Measurements from ENCODE around the gene CDKL5.
"Not testable (repeated sequence)": the region's sequence is repeated elsewhere in the genome, so short reads cannot be mapped to it uniquely, and the experiment has no call there.

CDKL5 gene

GRCh38 chrX:18579495-18579894, 154.1 kb downstream of the CDKL5 start:
- H3K27me3 ChIP-seq (ENCODE audit: control insufficient read depth, insufficient read depth, low read length) = no peaks in the 10 kb centered on the region
- H3K9ac ChIP-seq (ENCODE audit: low read length) = no peak overlapping the region
- H3K4me3 ChIP-seq (ENCODE audit: low read length) = no peak overlapping the region
- H3K4me1 ChIP-seq (ENCODE audit: control insufficient read depth, insufficient read depth, low read length) = no peaks in the 10 kb centered on the region
- no peaks in the 10 kb centered on the region for H3K9me3 ChIP-seq (ENCODE audit: control insufficient read depth, low read length)
- H3K36me3 ChIP-seq (ENCODE audit: control insufficient read depth, insufficient read depth, low read length) = no peaks in the 10 kb centered on the region

DNA sequence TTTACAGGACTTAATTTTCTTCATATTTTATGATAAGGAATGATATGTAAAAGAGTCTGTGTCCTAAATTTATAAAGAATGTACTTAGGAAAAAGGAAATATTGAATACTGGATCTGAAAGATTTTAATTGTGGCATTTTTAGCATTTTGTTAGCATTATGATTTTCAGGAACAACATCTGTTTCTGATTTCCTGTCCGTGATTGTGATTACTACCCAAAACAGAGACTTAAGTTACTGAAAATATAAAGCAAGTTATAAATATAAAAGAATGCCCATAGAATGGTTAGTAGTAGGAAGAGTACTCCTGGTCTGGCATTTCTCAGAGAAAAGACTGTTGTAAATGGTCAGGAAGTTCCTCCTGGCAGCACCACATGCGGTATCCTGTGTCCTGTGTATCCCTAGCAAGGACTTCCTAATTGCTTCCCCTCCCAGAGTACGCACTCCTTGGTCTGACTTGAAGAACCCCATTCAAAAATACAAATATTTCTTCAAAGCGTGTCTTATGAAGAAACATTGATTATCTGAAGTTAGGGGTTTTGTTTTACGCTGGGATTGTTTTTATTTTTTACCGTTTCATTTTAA, 157.6 kb downstream of the CDKL5 start:
- Histone ChIP-seq H3K9ac (ENCODE audit: low read length) (no peak overlapping the region), H3K4me1 (ENCODE audit: control insufficient read depth, insufficient read depth, low read length) (no peaks in the 10 kb centered on the region), H3K27me3 (ENCODE audit: control insufficient read depth, insufficient read depth, low read length) (no peaks in the 10 kb centered on the region), H3K9me3 (ENCODE audit: control insufficient read depth, low read length) (no peaks in the 10 kb centered on the region), H3K36me3 (ENCODE audit: control insufficient read depth, insufficient read depth, low read length) (no peaks in the 10 kb centered on the region), H3K4me3 (ENCODE audit: low read length) (no peak overlapping the region)

DNA sequence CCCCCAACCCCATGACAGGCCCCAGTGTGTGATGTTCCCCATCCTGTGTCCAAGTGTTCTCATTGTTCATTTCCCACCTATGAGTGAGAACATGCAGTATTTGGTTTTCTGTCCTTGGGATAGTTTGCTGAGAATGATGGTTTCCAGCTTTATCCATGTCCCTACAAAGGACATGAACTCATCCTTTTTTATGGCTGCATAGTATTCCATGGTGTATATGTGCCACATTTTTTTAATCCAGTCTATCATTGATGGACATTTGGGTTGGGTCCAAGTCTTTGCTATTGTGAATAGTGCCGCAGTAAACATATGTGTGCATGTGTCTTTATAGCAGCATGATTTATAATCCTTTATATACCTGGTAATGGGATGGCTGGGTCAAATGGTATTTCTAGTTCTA, 163.9 kb downstream of the CDKL5 start:
- not testable (repeated sequence) for H3K36me3 ChIP-seq (ENCODE audit: control insufficient read depth, insufficient read depth, low read length); H3K4me1 ChIP-seq (ENCODE audit: control insufficient read depth, insufficient read depth, low read length); H3K9ac ChIP-seq (ENCODE audit: low read length); H3K9me3 ChIP-seq (ENCODE audit: control insufficient read depth, low read length); H3K4me3 ChIP-seq (ENCODE audit: low read length); H3K27me3 ChIP-seq (ENCODE audit: control insufficient read depth, insufficient read depth, low read length)

DNA sequence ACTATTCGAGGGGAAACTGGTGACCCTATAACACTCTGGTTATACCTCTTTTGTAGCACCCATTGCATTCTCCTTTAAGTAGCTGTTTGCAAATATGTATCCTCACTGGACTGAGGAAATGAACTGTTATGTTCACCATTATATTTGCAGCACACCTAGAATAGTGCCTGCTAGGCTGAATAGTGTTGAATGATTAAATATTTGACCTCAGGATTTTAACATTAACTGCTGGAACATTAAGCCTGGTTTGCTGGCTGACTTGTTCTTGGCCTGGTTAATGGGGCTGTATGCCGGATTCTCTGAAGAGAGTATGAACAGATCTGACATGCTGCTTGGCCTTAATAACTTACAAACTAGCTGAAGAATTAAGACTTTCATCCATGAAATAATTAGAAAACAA, 166.4 kb downstream of the CDKL5 start:
- no peaks in the 10 kb centered on the region for H3K9me3 ChIP-seq (ENCODE audit: control insufficient read depth, low read length)
- no peaks in the 10 kb centered on the region for H3K36me3 ChIP-seq (ENCODE audit: control insufficient read depth, insufficient read depth, low read length)
- H3K4me1 ChIP-seq (ENCODE audit: control insufficient read depth, insufficient read depth, low read length) = peaks cover 4% of the 10 kb centered on the region
- H3K4me3 ChIP-seq (ENCODE audit: low read length) = no peak overlapping the region
- no peaks in the 10 kb centered on the region for H3K27me3 ChIP-seq (ENCODE audit: control insufficient read depth, insufficient read depth, low read length)
- no peak overlapping the region for H3K9ac ChIP-seq (ENCODE audit: low read length)

DNA sequence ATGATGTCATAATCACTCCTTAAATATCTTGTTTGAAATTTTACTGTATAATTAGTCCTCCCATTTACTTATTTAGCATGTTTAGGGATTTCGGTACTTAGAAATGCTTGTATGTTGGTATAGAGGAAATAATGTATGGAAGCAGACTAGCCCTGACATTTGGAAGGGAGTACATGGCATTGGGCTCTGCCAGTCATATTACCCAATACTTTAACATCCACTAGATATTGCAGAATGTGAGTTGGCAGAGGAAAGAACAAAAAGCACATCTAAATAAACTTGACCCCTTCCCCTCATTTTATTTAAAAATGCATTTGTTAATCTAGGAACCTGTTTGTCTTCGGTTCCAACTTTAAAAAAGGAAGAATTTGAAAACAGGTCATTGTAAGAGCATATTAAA, 168.7 kb downstream of the CDKL5 start:
- Histone ChIP-seq H3K4me1 (ENCODE audit: control insufficient read depth, insufficient read depth, low read length) (peaks cover 4% of the 10 kb centered on the region), H3K36me3 (ENCODE audit: control insufficient read depth, insufficient read depth, low read length) (no peaks in the 10 kb centered on the region)

DNA sequence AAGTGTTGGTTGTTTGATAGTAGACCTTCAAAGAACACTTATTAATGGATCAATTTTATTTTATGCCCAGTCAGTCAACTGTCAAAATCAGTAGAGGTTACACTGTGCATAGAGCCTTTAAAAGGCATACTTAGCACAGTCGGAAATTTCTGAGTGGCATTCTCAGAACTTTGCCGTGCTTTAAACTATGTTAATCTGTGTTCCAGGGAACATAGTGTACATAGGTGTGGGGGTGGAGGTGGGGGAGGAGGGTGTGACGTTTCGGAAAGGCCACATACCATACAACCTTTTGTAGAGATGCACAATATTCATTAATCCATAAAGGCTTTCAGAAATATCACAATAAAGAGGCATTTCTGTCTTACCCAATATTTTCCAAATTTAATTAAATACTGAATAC, 170.7 kb downstream of the CDKL5 start:
- Histone ChIP-seq H3K4me1 (ENCODE audit: control insufficient read depth, insufficient read depth, low read length) (peaks cover 4% of the 10 kb centered on the region), H3K9me3 (ENCODE audit: control insufficient read depth, low read length) (no peaks in the 10 kb centered on the region), H3K9ac (ENCODE audit: low read length) (no peak overlapping the region), H3K4me3 (ENCODE audit: low read length) (no peak overlapping the region), H3K27me3 (ENCODE audit: control insufficient read depth, insufficient read depth, low read length) (no peaks in the 10 kb centered on the region), H3K36me3 (ENCODE audit: control insufficient read depth, insufficient read depth, low read length) (no peaks in the 10 kb centered on the region)

More for the DNA sequence above, 168.7 kb downstream of the CDKL5 start:
- Histone ChIP-seq H3K9ac (ENCODE audit: low read length) (no peak overlapping the region), H3K27me3 (ENCODE audit: control insufficient read depth, insufficient read depth, low read length) (no peaks in the 10 kb centered on the region), H3K9me3 (ENCODE audit: control insufficient read depth, low read length) (no peaks in the 10 kb centered on the region), H3K4me3 (ENCODE audit: low read length) (no peak overlapping the region)

DNA sequence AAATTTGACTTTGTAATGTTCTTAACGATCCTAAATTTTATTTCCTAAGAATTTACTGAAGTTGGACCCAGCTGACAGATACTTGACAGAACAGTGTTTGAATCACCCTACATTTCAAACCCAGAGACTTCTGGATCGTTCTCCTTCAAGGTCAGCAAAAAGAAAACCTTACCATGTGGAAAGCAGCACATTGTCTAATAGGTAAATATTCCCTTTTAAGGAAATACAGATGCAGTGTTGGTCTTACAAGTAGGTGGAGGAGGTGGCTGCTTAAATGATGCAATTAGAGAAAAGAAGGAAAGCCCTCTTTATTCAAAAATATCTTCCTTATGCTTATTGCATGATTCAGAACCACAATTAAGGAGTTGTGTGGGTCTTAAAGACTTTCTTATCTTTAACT, 173.0 kb downstream of the CDKL5 start:
- no peaks in the 10 kb centered on the region for H3K27me3 ChIP-seq (ENCODE audit: control insufficient read depth, insufficient read depth, low read length)
- H3K4me3 ChIP-seq (ENCODE audit: low read length) = no peak overlapping the region
- H3K36me3 ChIP-seq (ENCODE audit: control insufficient read depth, insufficient read depth, low read length) = no peaks in the 10 kb centered on the region
- H3K9me3 ChIP-seq (ENCODE audit: control insufficient read depth, low read length) = no peaks in the 10 kb centered on the region
- H3K9ac ChIP-seq (ENCODE audit: low read length) = no peak overlapping the region
- peaks cover 4% of the 10 kb centered on the region for H3K4me1 ChIP-seq (ENCODE audit: control insufficient read depth, insufficient read depth, low read length)

DNA sequence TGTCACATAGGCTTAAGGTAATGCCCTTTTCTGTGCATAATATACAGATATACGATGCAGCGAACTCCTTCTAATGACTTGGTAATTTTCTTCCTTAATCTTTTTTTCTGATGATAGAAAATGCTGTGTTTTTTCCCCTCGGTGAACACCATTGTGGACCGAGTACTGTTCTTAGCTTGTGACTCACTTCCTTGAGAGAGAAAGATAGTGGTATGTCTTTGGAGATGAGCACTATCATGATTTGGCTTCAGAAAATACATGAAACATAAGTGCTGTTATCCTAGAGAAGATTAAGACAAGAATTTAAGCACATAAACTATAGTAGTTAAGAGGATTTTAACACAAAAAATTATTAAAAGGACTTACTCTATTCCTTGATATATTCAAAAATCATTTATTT, 182.6 kb downstream of the CDKL5 start:
- Histone ChIP-seq H3K9ac (ENCODE audit: low read length) (no peak overlapping the region), H3K27me3 (ENCODE audit: control insufficient read depth, insufficient read depth, low read length) (no peaks in the 10 kb centered on the region), H3K9me3 (ENCODE audit: control insufficient read depth, low read length) (no peaks in the 10 kb centered on the region), H3K4me1 (ENCODE audit: control insufficient read depth, insufficient read depth, low read length) (no peaks in the 10 kb centered on the region), H3K36me3 (ENCODE audit: control insufficient read depth, insufficient read depth, low read length) (no peaks in the 10 kb centered on the region), H3K4me3 (ENCODE audit: low read length) (no peak overlapping the region)

GRCh38 chrX:18613930-18614639, 188.7 kb downstream of the CDKL5 start:
- Histone ChIP-seq H3K4me3 (ENCODE audit: low read length) (no peak overlapping the region), H3K9ac (ENCODE audit: low read length) (no peak overlapping the region), H3K4me1 (ENCODE audit: control insufficient read depth, insufficient read depth, low read length) (peaks cover 8% of the 10 kb centered on the region), H3K36me3 (ENCODE audit: control insufficient read depth, insufficient read depth, low read length) (no peaks in the 10 kb centered on the region), H3K9me3 (ENCODE audit: control insufficient read depth, low read length) (no peaks in the 10 kb centered on the region), H3K27me3 (ENCODE audit: control insufficient read depth, insufficient read depth, low read length) (no peaks in the 10 kb centered on the region)

GRCh38 chrX:18616688-18617406, 191.4 kb downstream of the CDKL5 start:
- Histone ChIP-seq H3K4me1 (ENCODE audit: control insufficient read depth, insufficient read depth, low read length) (peaks cover 15% of the 10 kb centered on the region), H3K36me3 (ENCODE audit: control insufficient read depth, insufficient read depth, low read length) (no peaks in the 10 kb centered on the region), H3K4me3 (ENCODE audit: low read length) (no peak overlapping the region), H3K9me3 (ENCODE audit: control insufficient read depth, low read length) (no peaks in the 10 kb centered on the region), H3K27me3 (ENCODE audit: control insufficient read depth, insufficient read depth, low read length) (no peaks in the 10 kb centered on the region), H3K9ac (ENCODE audit: low read length) (no peak overlapping the region)

GRCh38 chrX:18617407-18617750, 192.0 kb downstream of the CDKL5 start:
- Histone ChIP-seq H3K4me3 (ENCODE audit: low read length) (no peak overlapping the region), H3K36me3 (ENCODE audit: control insufficient read depth, insufficient read depth, low read length) (no peaks in the 10 kb centered on the region), H3K27me3 (ENCODE audit: control insufficient read depth, insufficient read depth, low read length) (no peaks in the 10 kb centered on the region), H3K9me3 (ENCODE audit: control insufficient read depth, low read length) (no peaks in the 10 kb centered on the region), H3K4me1 (ENCODE audit: control insufficient read depth, insufficient read depth, low read length) (peaks cover 15% of the 10 kb centered on the region), H3K9ac (ENCODE audit: low read length) (no peak overlapping the region)

- no peaks in the 10 kb centered on the region for H3K36me3 ChIP-seq (ENCODE audit: control insufficient read depth, insufficient read depth, low read length)
- H3K9ac ChIP-seq (ENCODE audit: low read length) = no peak overlapping the region
- no peaks in the 10 kb centered on the region for H3K9me3 ChIP-seq (ENCODE audit: control insufficient read depth, low read length)
- peaks cover 15% of the 10 kb centered on the region for H3K4me1 ChIP-seq (ENCODE audit: control insufficient read depth, insufficient read depth, low read length)
- no peak overlapping the region for H3K4me3 ChIP-seq (ENCODE audit: low read length)
- H3K27me3 ChIP-seq (ENCODE audit: control insufficient read depth, insufficient read depth, low read length) = no peaks in the 10 kb centered on the region
Observed at GRCh38 chrX:18619288-18619687, 193.9 kb downstream of the CDKL5 start.
